ENCODE results near the gene OPN3. TPM values are rescaled to one million over a fixed set of nuclear protein-coding genes. Genes with fewer than 3 reads are reported as not detected.

The OPN3 gene
- total RNA-seq, 1 donor from 2014 or later = 15.5 TPM

GRCh38 chr1:241610056-241610815 is 29.9 kb downstream of the OPN3 start:
- no peak for TF ChIP-seq POLR2AphosphoS5 (IDR thresholded peaks at IDR 0.05; ENCODE audit: insufficient read depth in 1 of 2, low read depth in 1 of 2)
- TF ChIP-seq, protein P1, sequence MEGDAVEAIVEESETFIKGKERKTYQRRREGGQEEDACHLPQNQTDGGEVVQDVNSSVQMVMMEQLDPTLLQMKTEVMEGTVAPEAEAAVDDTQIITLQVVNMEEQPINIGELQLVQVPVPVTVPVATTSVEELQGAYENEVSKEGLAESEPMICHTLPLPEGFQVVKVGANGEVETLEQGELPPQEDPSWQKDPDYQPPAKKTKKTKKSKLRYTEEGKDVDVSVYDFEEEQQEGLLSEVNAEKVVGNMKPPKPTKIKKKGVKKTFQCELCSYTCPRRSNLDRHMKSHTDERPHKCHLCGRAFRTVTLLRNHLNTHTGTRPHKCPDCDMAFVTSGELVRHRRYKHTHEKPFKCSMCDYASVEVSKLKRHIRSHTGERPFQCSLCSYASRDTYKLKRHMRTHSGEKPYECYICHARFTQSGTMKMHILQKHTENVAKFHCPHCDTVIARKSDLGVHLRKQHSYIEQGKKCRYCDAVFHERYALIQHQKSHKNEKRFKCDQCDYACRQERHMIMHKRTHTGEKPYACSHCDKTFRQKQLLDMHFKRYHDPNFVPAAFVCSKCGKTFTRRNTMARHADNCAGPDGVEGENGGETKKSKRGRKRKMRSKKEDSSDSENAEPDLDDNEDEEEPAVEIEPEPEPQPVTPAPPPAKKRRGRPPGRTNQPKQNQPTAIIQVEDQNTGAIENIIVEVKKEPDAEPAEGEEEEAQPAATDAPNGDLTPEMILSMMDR (IDR thresholded peaks at IDR 0.05) = no peak
- TF ChIP-seq POLR2A (IDR thresholded peaks at IDR 0.05) = no peak
- intact Hi-C loops (cut with DNase I) = loop anchor here (10.0 kb wide), 1 partner anchor 235 kb away; the partner anchor contains the start of gene EXO1
- DNase-seq (ENCODE audit: extremely low spot score in 2 of 2) = no peak
- H3K27ac ChIP-seq = no peak overlapping the region
- H3K4me1 ChIP-seq = no peaks in the 10 kb centered on the region
- no peaks in the 10 kb centered on the region for H3K9me3 ChIP-seq
- H3K4me3 ChIP-seq = no peak overlapping the region
- no peaks in the 10 kb centered on the region for H3K36me3 ChIP-seq
- H3K27me3 ChIP-seq = no peaks in the 10 kb centered on the region

GRCh38 chr1:241608379-241609033 is 31.7 kb downstream of the OPN3 start:
- Histone ChIP-seq H3K4me3 (no peak overlapping the region), H3K4me1 (no peaks in the 10 kb centered on the region), H3K27ac (no peak overlapping the region), H3K9me3 (no peaks in the 10 kb centered on the region), H3K36me3 (no peaks in the 10 kb centered on the region), H3K27me3 (no peaks in the 10 kb centered on the region)
- TF ChIP-seq POLR2AphosphoS5 (IDR thresholded peaks at IDR 0.05; ENCODE audit: insufficient read depth in 1 of 2, low read depth in 1 of 2) (no peak), POLR2A (IDR thresholded peaks at IDR 0.05) (no peak)
- TF ChIP-seq, protein P1 (IDR thresholded peaks at IDR 0.05) = no peak
- intact Hi-C loops (cut with DNase I) = no loop called here
- no peak for DNase-seq (ENCODE audit: extremely low spot score in 2 of 2)

- Histone ChIP-seq H3K36me3 (no peaks in the 10 kb centered on the region), H3K9me3 (no peaks in the 10 kb centered on the region), H3K27me3 (no peaks in the 10 kb centered on the region), H3K4me3 (no peak overlapping the region), H3K4me1 (no peaks in the 10 kb centered on the region), H3K27ac (no peak overlapping the region)
- intact Hi-C loops (cut with DNase I) = no loop called here
- DNase-seq (ENCODE audit: extremely low spot score in 2 of 2) = no peak
- TF ChIP-seq, protein P1 (IDR thresholded peaks at IDR 0.05) = no peak
- TF ChIP-seq POLR2AphosphoS5 (IDR thresholded peaks at IDR 0.05; ENCODE audit: insufficient read depth in 1 of 2, low read depth in 1 of 2) (no peak), POLR2A (IDR thresholded peaks at IDR 0.05) (no peak)
Observed at GRCh38 chr1:241607497-241607896, 32.7 kb downstream of the OPN3 start.

DNA sequence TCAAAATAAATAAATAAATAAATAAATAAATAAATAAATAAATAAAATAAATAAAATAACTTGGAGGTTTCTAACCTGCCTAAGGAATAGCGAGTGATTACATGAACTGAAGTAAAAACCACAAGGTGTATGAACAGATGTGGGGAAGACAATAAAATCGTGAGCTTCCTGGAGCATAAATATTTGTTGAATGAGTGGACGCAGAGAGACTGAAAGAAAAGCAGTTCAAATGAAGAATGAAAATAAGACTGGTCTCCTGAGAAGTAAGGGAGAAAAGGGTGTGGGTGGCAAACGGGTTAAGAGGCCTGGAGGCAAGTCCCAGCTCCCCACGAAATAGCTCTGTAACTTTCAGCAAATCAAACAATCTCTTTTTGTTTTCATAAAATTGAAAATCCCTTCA is 33.6 kb downstream of the OPN3 start:
- Histone ChIP-seq H3K36me3 (no peaks in the 10 kb centered on the region), H3K4me3 (no peak overlapping the region), H3K27ac (no peak overlapping the region), H3K4me1 (no peaks in the 10 kb centered on the region), H3K9me3 (no peaks in the 10 kb centered on the region), H3K27me3 (no peaks in the 10 kb centered on the region)
- TF ChIP-seq POLR2AphosphoS5 (IDR thresholded peaks at IDR 0.05; ENCODE audit: insufficient read depth in 1 of 2, low read depth in 1 of 2) (no peak), POLR2A (IDR thresholded peaks at IDR 0.05) (no peak)
- TF ChIP-seq, protein P1 (IDR thresholded peaks at IDR 0.05) = no peak
- no peak for DNase-seq (ENCODE audit: extremely low spot score in 2 of 2)
- intact Hi-C loops (cut with DNase I) = no loop called here

Measured in vagina (tissue), 2 donors.